ENCODE measurements around the gene RRP9.
"Not testable (repeated sequence)": the region's sequence is repeated elsewhere in the genome, so short reads cannot be mapped to it uniquely, and the experiment has no call there.

RRP9 gene

DNA sequence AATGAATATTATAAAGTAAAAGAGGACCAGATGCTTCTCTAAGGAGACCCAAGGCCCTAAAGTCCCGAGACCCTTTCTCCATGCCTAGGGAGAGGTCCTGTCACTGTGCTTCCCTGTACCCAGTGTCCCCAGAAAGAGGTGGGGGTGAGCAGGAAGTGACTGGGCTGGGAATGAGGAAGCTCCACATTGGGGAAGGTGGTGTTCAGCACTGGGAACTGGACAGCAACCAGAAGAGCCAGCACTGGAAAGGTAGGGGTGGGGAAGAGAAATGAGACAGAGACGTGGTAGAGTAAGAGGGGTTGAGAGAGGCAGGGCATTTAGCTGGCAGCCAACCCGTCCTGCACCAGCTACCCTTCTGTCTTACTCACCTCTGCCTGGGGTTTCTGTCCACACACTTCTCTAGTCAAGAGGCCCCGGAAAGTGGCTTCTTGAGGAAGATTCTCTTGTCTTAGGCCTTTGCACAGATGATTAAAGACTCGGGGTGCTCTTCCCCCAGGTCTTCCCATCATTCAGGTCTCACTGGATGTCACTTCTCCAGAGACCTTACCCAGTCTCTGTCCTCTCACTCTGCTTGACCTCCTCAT, 12.2 kb downstream of the RRP9 start:
- TF ChIP-seq, protein P1, sequence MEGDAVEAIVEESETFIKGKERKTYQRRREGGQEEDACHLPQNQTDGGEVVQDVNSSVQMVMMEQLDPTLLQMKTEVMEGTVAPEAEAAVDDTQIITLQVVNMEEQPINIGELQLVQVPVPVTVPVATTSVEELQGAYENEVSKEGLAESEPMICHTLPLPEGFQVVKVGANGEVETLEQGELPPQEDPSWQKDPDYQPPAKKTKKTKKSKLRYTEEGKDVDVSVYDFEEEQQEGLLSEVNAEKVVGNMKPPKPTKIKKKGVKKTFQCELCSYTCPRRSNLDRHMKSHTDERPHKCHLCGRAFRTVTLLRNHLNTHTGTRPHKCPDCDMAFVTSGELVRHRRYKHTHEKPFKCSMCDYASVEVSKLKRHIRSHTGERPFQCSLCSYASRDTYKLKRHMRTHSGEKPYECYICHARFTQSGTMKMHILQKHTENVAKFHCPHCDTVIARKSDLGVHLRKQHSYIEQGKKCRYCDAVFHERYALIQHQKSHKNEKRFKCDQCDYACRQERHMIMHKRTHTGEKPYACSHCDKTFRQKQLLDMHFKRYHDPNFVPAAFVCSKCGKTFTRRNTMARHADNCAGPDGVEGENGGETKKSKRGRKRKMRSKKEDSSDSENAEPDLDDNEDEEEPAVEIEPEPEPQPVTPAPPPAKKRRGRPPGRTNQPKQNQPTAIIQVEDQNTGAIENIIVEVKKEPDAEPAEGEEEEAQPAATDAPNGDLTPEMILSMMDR (conservative IDR thresholded peaks at IDR 0.05; ENCODE audit: low read length): no peak
- DNase-seq (ENCODE audit: low read depth): no peak

GRCh38 chr3:51928981-51929380, 12.7 kb downstream of the RRP9 start:
- not testable (repeated sequence) for DNase-seq (ENCODE audit: low read depth); H3K4me3 ChIP-seq (ENCODE audit: low read length)

More for the DNA sequence above, 12.2 kb downstream of the RRP9 start:
- H3K4me3 ChIP-seq (ENCODE audit: low read length): no peak overlapping the region

GRCh38 chr3:51928438-51928837, 13.3 kb downstream of the RRP9 start:
- TF ChIP-seq, protein P1 (conservative IDR thresholded peaks at IDR 0.05; ENCODE audit: low read length): no peak
- H3K4me3 ChIP-seq (ENCODE audit: low read length): no peak overlapping the region
- no peak for DNase-seq (ENCODE audit: low read depth)

GRCh38 chr3:51927061-51927977, 14.4 kb downstream of the RRP9 start:
- no peak overlapping the region for H3K4me3 ChIP-seq (ENCODE audit: low read length)
- TF ChIP-seq, protein P1 (conservative IDR thresholded peaks at IDR 0.05; ENCODE audit: low read length): no peak
- DNase-seq (ENCODE audit: low read depth): no peak

- TF ChIP-seq, protein P1 (conservative IDR thresholded peaks at IDR 0.05; ENCODE audit: low read length): no peak
- DNase-seq (ENCODE audit: low read depth): no peak
- H3K4me3 ChIP-seq (ENCODE audit: low read length): no peak overlapping the region
Measured at GRCh38 chr3:51921081-51921578, 20.6 kb downstream of the RRP9 start.

DNA sequence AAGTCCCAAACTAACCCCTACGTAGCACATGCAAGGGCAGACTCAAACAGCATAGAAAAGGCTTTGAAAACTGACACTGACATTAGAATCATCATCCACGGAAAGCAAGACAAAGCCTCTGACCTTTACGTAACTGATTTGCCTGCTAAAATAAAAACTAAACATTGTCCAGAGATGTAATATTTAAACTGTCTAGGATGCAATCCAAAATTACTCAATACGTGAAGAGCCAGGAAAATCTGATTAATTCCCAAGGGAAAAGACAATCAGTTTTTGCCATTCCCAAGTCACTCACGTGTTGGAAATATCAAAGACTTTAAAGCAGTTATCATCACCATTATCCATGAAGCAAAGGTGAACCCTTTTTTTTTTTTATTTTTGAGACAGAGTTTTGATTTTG, 25.3 kb downstream of the RRP9 start:
- DNase-seq (ENCODE audit: low read depth): no peak
- TF ChIP-seq, protein P1 (conservative IDR thresholded peaks at IDR 0.05; ENCODE audit: low read length): no peak
- no peak overlapping the region for H3K4me3 ChIP-seq (ENCODE audit: low read length)

DNA sequence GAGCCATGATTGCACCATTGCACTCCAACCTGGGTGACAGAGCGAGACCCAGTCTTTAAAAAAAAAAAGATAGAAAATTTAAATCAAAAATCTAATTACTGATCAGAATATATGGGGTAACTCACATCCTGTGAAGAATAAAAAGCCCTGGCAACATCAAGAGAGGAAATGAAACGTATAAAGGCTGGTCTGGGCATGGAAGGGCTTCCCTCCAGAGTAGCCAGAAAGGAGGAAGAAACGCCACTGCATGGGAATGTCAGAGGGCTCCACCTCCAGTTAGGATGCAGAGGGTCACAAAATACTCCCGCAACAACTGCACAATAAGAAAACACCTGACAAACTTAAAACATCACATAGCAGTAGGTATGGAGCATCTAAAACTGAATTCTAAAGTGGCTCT, 33.7 kb downstream of the RRP9 start:
- no peak overlapping the region for H3K4me3 ChIP-seq (ENCODE audit: low read length)
- TF ChIP-seq, protein P1 (conservative IDR thresholded peaks at IDR 0.05; ENCODE audit: low read length): no peak
- no peak for DNase-seq (ENCODE audit: low read depth)

Measured in AG10803 (cell line).